ENCODE measurements around the gene ATXN1.
"Not testable (repeated sequence)": the region's sequence is repeated elsewhere in the genome, so short reads cannot be mapped to it uniquely, and the experiment has no call there.

The ATXN1 gene

DNA sequence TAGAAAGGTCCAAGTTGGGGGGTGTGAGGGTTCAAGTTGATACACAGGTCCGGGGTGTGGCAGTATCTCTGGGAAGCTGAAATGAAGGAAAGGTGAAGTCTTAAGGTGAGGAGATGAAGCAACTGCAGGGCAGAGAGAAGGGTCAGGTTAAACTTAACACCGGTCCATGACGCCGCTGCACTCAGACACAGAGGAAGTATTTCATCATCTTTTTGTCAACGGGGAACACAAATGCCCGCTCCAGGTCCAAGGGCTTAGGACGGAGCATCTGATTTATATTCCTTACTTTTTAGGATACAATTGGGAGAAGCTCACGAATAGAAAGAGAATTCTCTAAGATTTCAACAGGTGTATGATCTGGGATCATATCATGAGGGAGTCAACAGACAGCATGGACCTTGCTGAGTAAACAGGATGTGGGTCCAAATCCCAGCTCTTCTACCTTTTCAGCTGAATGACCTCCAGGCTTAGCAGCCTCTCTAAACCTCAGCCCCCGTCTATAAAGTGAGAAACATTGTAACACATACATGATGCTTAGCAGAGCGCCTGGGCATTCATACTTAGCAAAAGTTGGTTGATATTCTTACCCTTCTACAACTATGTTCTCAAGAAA lies 197.5 kb downstream of the ATXN1 start:
- DNase-seq, result no peak

GRCh38 chr6:16562498-16562897 lies 198.8 kb downstream of the ATXN1 start:
- no peak for DNase-seq

DNA sequence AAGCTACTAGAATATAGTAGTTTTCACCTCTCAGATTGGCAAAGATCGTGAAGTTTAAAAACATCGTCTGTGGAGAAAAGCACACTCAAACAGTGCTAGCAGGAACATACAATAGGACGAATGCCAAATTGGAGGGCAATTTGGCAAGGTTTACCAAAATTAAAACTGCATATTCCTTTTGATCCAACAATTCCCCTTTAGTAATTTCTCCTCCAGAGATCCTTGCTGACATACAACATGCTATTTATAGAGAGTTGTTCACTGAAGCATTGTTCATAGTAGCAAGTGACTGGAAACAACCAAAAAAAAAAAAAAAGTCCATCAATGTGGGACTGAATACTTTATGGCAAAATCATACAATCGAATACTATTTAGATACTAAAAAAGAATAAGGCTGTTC lies 202.2 kb downstream of the ATXN1 start:
- no peak for DNase-seq

DNA sequence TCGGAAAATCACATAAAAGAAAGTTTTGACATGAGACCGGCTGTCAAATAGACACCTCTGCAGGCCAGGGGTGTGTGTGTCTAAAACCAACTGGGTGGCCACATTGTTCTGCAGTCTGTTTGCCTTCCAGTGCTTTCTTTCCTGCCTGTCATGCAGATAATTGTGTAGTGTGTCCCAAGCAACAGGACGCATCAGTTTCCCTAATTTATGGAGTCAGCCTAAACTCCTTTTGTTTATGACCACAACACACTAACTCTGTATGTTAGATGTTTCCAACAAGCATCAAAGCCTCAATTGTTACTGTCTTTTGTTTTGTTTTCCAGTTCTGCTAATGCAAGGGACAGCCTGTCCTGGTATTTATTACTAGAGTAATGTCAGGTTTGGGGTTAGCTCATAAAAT lies 205.7 kb downstream of the ATXN1 start:
- no peak for DNase-seq

- DNase-seq, result no peak
Observed at GRCh38 chr6:16553531-16553930, 207.7 kb downstream of the ATXN1 start.

DNA sequence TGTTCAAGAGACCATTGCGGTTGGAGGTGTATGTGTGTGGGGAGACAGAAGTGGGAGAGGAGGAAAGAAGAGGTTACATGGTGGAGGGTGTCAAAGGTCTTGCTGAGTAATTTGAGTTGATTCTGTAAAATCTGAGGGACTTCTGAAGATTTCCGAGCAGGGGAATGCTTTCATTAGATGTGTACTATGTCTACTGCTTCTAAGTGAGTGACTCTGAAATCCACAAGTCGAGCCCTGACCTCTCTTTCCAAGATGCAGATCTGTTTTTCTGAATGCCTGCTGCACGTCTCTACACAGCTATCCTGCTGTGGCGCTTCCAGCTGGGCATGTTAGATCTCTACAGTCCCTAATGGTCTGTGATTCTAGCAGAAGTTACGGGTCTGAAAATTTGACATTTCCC lies 209.8 kb downstream of the ATXN1 start:
- DNase-seq, result no peak

DNA sequence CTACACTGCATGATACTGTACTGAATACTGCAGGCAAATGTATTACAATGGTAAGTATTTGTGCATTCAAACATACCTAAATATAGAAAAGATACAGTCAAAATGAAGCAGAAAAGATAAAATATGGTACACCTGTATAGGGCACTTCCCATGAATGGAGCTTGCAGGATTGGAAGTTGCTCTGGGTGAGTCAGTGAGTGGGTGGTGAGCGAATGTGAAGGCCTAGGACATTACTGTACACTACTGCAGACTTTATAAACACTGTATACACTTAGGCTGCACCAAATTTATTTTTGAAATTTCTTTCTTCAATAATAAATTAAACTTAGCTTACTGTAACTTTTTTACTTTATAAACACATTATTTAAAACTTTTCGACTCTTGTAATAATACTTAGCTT lies 213.1 kb downstream of the ATXN1 start:
- no peak for DNase-seq

DNA sequence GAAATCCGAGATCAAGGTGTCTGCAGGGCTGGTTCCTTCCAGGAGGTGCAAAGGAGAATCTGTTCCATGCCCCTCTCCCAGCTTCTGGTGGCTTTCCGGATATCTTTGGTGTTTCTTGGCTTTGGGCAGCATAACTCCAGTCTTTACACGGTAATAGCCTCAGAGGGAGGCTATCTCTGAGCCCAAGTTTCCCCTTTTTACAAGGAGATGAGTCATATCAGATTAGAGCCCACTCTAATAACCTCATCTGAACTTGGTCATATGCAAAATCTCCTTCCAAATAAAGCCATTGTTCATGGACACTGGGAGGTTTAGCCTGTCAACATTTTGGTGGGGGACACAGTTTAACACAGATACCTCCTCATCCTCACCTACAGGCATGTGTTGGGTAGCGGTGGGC lies 213.7 kb downstream of the ATXN1 start:
- DNase-seq, result no peak

- no peak for DNase-seq
Observed at GRCh38 chr6:16546861-16547260, 214.4 kb downstream of the ATXN1 start.

GRCh38 chr6:16545382-16545781 lies 215.9 kb downstream of the ATXN1 start:
- no peak for DNase-seq

DNA sequence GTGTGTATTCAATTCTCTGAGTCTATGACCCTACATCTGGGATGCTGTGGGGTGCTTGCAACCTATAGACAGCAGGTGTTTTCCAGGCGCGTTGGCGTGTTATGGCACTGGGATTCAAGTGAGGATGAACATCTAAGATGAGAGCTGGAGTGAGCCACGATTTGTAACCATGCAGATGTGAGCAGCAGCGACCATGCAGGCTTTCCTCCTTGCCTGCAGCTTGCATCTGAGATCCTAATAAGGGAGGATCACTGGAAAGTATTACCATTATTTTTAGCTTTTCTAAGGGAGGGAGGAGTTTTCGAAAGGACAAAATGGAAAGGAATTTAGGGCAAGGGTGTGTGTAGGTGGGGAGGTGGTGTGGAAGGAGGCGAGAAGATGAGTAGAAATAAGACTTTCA lies 216.7 kb downstream of the ATXN1 start:
- DNase-seq, result no peak

DNA sequence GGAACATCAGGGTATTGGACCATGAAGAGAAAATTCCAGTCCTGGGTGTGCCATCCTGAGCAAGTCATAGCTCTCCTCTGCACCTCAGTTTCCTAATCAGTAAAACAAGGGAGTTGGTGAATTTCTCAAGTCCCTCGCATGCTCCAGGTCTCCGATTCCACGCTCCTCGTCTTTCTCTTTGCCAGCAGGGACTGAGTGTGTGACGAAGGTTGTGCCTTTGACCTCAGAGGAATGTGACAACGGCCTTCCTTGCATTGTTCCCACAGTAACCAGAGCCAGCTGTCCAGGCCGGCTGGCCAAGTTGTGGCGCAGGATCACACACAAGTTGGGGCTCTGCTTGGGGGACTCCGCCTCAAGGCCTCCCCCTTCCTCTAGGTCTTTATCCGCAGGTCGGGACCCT lies 217.3 kb downstream of the ATXN1 start:
- no peak for DNase-seq

GRCh38 chr6:16543521-16543920 lies 217.7 kb downstream of the ATXN1 start:
- DNase-seq, result no peak

- DNase-seq, result no peak
Observed at GRCh38 chr6:16542070-16542469, 219.2 kb downstream of the ATXN1 start.

GRCh38 chr6:16540804-16541752 lies 220.2 kb downstream of the ATXN1 start:
- DNase-seq, result no peak

DNA sequence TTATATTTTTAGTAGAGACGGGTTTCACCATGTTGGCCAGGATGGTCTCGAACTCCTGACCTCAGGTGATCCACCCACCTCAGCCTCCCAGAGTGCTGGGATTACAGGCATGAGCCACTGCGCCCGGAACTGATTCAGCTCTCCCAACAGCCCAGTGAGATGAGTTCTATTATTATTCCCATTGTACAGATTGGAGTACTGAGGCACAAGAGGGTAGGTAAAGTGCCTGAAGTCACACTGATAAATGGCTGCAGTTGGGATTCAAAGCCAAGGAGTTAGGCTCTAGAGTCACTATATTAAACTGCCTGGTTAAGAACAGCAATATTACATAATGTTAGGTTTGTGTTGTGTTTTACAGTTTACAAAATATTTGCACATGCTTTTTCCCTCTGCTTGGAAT lies 220.9 kb downstream of the ATXN1 start:
- DNase-seq, result not testable (repeated sequence)

DNA sequence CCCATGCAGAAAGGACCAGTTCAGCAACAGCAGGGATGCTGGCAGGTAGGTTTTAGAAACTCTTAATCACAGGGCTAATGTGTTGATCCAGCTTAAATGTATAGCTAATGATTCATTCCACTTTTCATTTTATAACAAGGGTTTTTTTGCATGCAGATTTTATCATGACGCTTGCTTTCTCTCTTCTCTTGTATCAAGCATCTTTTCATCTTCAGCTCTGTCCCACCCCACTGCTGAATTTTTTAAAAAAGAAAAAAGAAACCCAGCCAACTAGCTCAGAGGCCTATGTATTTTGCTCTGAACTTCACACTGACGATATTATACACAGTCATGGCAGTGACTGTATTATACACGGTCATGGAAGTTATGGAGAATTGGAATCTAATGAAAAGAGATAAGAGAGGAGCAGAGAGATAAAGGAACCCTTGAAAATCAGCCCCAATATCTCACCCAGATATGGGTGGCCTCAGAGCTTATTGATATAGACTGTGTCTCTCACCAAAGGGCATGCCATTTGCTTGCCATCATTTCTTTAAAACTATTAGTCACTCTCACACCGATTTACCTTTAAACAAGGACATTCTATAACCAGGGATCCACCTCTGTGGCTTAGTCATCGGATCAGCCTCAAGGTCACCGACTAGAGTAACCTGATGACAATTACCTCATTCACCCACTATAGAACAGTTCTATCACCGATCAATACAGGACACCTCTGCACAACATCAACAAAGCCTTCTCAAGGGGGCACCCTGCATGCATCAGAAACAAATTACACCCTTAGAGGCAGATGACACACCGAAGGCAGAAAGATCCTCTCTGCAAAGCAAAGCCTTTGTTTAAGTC lies 222.0 kb downstream of the ATXN1 start:
- no peak for DNase-seq

- no peak for DNase-seq
Observed at GRCh38 chr6:16535564-16535963, 225.7 kb downstream of the ATXN1 start.

GRCh38 chr6:16533721-16534136 lies 227.5 kb downstream of the ATXN1 start:
- DNase-seq, result no peak

DNA sequence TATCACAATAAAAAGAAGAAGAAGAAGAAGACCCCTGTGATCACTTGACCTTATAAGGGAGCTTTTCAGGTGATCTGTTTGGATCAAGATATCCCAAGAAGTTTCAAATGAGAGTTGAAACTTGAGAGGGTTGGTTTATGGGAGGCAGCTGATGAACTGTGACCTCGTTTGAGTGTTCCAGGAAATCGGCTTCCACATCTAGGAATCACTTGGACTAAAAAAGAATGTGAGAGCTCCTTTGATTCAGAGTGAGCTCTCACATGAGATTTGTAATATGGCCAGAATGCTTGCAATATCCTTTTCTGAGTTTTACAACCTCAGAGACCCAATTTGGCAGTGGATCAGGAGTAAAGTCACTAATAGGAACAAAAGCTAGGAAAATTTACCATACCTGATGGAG lies 228.1 kb downstream of the ATXN1 start:
- DNase-seq, result no peak

- DNase-seq, result no peak
Observed at GRCh38 chr6:16527691-16528090, 233.6 kb downstream of the ATXN1 start.

DNA sequence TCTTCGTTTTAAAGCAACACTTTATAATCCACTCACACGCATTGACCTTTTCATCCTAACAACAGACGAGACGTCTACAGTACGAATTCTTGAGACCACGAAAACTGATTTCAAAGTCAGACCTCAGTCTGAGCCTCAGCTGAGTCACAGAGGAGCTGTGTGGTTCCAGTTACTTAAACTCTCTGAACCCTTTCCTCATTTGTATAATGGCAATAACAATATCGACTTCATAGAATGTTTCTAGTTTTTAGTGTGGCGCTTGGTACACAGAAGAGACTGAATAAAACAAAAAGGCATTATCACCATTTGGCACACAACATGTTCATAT lies 236.9 kb downstream of the ATXN1 start:
- DNase-seq, result no peak

DNA sequence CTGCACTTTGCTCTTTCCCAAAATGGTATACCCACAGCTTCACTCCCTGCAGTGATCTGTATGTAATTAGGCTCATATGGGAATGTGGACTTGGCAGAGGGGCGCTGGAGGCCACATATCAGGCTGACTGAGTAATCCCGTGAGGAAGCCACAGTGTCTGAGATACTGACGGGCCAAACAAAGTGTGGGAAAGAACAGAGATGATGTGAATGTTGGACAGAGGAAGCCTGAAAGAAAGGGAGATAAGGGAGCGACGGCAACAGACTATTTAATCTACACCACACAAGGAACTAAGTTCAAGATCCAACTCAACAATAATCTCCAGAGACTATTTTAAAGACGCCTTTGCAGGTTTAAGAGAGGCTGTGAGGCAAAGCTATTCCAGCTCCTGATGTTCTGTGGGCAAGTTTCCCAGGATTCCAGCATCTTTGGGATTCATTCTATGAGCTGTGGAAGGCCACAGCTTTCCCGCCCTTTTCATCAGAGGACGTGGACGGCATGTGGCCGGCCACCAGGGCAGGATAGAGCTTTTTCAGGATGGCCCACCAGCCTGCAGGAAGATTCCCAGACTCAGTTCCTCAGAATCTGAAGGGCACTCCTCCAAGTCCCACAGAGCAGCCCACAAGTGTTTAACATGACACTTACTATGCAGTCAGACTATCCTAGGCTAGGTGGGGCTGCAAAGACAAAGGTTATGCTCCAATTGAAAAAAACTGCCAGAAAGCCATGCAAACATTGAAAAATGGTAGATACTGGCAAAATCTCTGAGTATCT lies 237.5 kb downstream of the ATXN1 start:
- DNase-seq, result no peak

Data from SW 1271 (cell line).